ENCODE measurements around the gene GRB10. TPM values are rescaled to one million over a fixed set of nuclear protein-coding genes. Genes with fewer than 3 reads are reported as not detected.

GRB10 gene
- total and polyA plus RNA-seq, 11 donors, result 14.7 to 38.2 (median 28.0) TPM

DNA sequence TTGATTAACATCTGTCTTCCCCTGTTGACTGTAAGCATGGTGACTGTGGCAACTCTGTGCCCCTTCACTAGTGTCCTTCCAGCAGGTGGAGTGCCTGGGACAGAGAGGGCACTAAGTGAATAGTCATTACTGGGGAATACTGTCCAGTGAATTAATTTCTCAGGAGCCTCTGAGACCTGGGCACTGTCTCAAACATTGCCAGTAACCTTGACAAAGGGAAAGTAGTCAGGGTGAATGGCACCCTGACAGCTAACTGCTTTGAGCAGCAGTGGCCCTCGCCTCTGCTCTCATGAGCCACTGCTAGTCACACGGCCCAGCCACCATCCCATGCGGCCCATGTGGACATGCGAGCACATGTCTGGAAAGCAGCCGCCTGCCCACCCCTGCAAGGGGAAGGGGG is 13.1 kb upstream of the GRB10 start:
- 95 to 100% (median 96%) methylated on average over 3 to 5 of the region's 5 CpGs for WGBS, 4 donors
- DNase-seq, result no peak
- ATAC-seq, result no peak
- TF ChIP-seq, protein P1, sequence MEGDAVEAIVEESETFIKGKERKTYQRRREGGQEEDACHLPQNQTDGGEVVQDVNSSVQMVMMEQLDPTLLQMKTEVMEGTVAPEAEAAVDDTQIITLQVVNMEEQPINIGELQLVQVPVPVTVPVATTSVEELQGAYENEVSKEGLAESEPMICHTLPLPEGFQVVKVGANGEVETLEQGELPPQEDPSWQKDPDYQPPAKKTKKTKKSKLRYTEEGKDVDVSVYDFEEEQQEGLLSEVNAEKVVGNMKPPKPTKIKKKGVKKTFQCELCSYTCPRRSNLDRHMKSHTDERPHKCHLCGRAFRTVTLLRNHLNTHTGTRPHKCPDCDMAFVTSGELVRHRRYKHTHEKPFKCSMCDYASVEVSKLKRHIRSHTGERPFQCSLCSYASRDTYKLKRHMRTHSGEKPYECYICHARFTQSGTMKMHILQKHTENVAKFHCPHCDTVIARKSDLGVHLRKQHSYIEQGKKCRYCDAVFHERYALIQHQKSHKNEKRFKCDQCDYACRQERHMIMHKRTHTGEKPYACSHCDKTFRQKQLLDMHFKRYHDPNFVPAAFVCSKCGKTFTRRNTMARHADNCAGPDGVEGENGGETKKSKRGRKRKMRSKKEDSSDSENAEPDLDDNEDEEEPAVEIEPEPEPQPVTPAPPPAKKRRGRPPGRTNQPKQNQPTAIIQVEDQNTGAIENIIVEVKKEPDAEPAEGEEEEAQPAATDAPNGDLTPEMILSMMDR (IDR thresholded peaks at IDR 0.05), result peak in 3 of 12 donors; percentile 11 to 22 (median 22)
- no peak for TF ChIP-seq POLR2A (IDR thresholded peaks at IDR 0.05)
- intact Hi-C loops (cut with DNase I), result loop anchor here in 2 of 10 donors (10.0 kb wide), 2 partner anchors 269 to 349 kb away; no protein-coding TSS in a partner anchor
- Histone ChIP-seq H3K27me3 (no peaks in the 10 kb centered on the region), H3K36me3 (no peaks in the 10 kb centered on the region), H3K27ac (no peak overlapping the region), H3K4me1 (peaks cover 3 to 22% (median 13%) of the 10 kb centered on the region in 12 donors), H3K9me3 (no peaks in the 10 kb centered on the region), H3K4me3 (no peak overlapping the region)

DNA sequence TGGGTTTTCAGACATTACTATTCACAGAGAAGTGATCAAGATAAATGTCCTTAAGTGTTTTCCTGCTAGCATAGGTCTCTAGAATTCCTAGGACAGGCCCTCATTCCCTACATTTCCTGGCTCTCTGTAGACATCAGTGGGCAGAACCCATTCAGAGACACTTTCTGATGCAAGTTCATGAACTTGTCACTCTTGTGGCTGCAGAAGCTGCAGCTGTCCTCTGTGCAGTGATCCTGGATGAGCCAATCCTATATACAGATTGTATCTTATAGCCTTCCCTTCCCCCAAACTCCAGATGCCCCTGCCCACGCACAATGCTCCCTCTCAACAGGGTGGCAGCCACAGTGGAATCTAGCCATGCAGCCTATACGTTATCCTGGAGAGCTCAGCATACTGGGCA is 12.6 kb upstream of the GRB10 start:
- H3K27ac ChIP-seq, result no peak overlapping the region
- H3K36me3 ChIP-seq, result no peaks in the 10 kb centered on the region
- H3K4me3 ChIP-seq, result no peak overlapping the region
- TF ChIP-seq, protein P1 (IDR thresholded peaks at IDR 0.05), result no peak
- TF ChIP-seq POLR2A (IDR thresholded peaks at IDR 0.05), result no peak
- DNase-seq (no peak), ATAC-seq (no peak)
- WGBS, 4 donors, result 75 to 92% (median 85%) methylated on average over 2 of the region's 2 CpGs
- H3K9me3 ChIP-seq, result no peaks in the 10 kb centered on the region
- H3K4me1 ChIP-seq, result peaks cover 3 to 28% (median 19%) of the 10 kb centered on the region in 12 donors
- no peaks in the 10 kb centered on the region for H3K27me3 ChIP-seq
- intact Hi-C loops (cut with DNase I), result loop anchor here in 2 of 10 donors (10.0 kb wide), 2 partner anchors 270 to 350 kb away; no protein-coding TSS in a partner anchor

DNA sequence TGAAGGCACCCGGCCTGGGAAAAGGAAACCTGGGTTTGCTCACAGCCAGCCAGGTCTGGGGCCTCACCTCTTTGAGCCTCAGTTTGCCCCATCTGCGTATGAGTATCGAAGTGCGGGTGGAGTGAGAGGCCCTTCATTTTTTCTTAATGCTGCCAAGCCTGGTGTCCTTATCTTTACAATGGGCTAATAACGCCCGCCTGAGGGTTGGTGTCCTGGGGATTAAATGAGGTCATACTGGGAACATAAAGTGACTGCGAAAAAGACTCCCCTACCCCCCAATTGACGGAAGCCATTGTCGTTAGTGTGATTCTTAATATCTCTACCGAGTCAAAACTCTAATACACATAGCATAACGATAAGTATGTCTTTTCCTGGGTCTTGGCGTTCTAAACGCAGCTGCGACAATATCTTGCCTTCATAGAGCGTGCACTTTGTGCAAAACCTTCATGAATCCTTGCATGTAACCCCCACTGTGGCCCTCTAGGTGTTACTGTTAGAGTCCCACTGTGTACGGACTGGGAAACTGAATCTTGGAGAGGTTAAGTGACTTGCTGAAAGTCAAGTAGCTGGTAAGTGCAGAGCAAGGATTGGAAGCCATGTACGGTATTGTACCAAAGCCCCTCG is 11.4 kb upstream of the GRB10 start:
- WGBS, 4 donors, result 69 to 77% (median 74%) methylated on average over 18 of the region's 18 CpGs
- Histone ChIP-seq H3K9me3 (no peaks in the 10 kb centered on the region), H3K4me3 (peak overlapping the region in 11 of 12 donors; percentile 36 to 94 (median 70)), H3K27ac (peak overlapping the region; percentile 35 to 94 (median 85)), H3K36me3 (no peaks in the 10 kb centered on the region), H3K4me1 (peaks cover 3 to 40% (median 27%) of the 10 kb centered on the region in 12 donors), H3K27me3 (no peaks in the 10 kb centered on the region)
- DNase-seq (no peak), ATAC-seq (no peak)
- no peak for TF ChIP-seq POLR2A (IDR thresholded peaks at IDR 0.05)
- TF ChIP-seq, protein P1 (IDR thresholded peaks at IDR 0.05), result no peak
- intact Hi-C loops (cut with DNase I), result loop anchor here in 6 of 10 donors (2.0 to 10.0 kb wide), 8 partner anchors 163 to 351 kb away; no protein-coding TSS in a partner anchor

DNA sequence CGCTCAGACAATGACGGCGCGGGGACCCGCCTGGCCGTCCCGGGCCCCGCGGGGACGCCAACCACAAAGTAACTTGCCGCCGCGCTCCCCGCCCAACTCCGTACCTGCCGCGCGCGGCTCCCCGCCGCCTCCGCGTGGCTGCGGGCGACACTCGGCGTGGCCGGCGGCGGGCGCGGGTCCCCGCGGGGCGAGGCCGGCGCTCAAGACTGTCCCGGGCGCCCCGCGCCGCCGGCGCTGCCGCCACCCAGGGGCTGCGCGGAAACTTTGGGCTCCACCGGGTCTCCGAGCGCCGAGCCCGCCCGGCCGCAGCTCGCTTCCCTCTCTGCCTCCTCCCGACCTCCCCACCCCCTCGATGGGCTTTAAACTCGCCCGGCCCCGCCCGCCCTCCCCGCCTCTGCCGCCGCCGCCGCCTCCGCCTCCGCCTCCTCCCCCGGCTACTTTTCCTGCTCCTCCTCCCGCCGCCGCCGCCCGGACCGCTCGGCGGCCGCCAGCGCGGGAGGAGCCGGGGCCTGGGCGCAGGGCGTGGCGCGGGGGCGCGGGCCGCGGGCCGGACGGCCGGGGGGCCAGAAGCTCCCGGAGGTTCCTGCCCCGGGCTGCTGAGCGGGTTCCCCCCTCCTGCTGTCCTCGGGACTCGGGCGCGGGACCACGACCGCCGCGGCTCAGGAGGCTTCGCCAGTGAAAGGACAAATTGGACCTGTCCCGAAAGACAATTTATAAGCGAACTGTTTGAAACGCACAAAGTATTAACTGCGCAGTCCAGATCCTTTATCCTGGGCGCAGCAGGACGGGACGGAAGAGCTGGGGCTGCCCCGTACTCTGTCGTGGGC is 10.6 kb upstream of the GRB10 start:
- H3K4me3 ChIP-seq, result peak overlapping the region in 11 of 12 donors; percentile 36 to 94 (median 70)
- H3K27me3 ChIP-seq, result no peaks in the 10 kb centered on the region
- ATAC-seq (peak; percentile 44 to 88 (median 76)), DNase-seq (peak; percentile 82 to 87 (median 84))
- H3K4me1 ChIP-seq, result peaks cover 3 to 46% (median 27%) of the 10 kb centered on the region in 12 donors
- peaks cover 0 to 1% (median 0%) of the 10 kb centered on the region in 12 donors for H3K9me3 ChIP-seq
- intact Hi-C loops (cut with DNase I), result loop anchor here in 6 of 10 donors (2.0 to 10.0 kb wide), 8 partner anchors 164 to 351 kb away; no protein-coding TSS in a partner anchor
- peak overlapping the region; percentile 64 to 94 (median 85) for H3K27ac ChIP-seq
- no peaks in the 10 kb centered on the region for H3K36me3 ChIP-seq
- WGBS, 4 donors, result 1 to 2% (median 1%) methylated on average over 10 to 113 of the region's 113 CpGs
- TF ChIP-seq, protein P1 (IDR thresholded peaks at IDR 0.05), result peak in 1 of 12 donors; percentile 1
- TF ChIP-seq POLR2A (IDR thresholded peaks at IDR 0.05), result peak in 1 of 2 donors; percentile 20
